ENCODE results near the gene XYLT1. TPM values are rescaled to one million over a fixed set of nuclear protein-coding genes. Genes with fewer than 3 reads are reported as not detected.

The XYLT1 gene
- total and polyA plus RNA-seq, 9 of the 15 experiments (the other 6 are each of a cell fraction or from before 2014, with no cell fraction given): 0.03 to 0.09 (median 0.08) TPM; not detected in 6

GRCh38 chr16:17301593-17302135 is 169.1 kb downstream of the XYLT1 start:
- no peaks in the 10 kb centered on the region for H3K4me1 ChIP-seq (replicated peaks in 1 of 2; ENCODE audit: control insufficient read depth in 2 of 2, insufficient read depth in 2 of 2, low read length in 2 of 2)
- POLR2A ChIA-PET: interaction anchor here (0.7 kb wide), 1 partner anchor 12 kb away, joined by 3 read pairs; no protein-coding TSS in a partner anchor
- CTCF ChIA-PET (ENCODE audit: low intra/inter-chr PET ratio): no interaction called here
- TF ChIP-seq XRCC5 (IDR thresholded peaks at IDR 0.05; ENCODE audit: low read depth, low read length): no peak
- TF ChIP-seq ZBED1 (IDR thresholded peaks at IDR 0.05): no peak
- TF ChIP-seq ZBTB7A (IDR thresholded peaks at IDR 0.05; ENCODE audit: borderline replicate concordance, control insufficient read depth, low read depth, low read length): no peak
- TF ChIP-seq PKNOX1 (IDR thresholded peaks at IDR 0.05): no peak
- TF ChIP-seq SRF (CRISPR knock-in tag; IDR thresholded peaks at IDR 0.05): no peak
- no peak for TF ChIP-seq TGIF2 (CRISPR knock-in tag; IDR thresholded peaks at IDR 0.05)
- no peak for TF ChIP-seq ZNF121 (CRISPR knock-in tag; conservative IDR thresholded peaks at IDR 0.05)
- TF ChIP-seq RNF2 (IDR thresholded peaks at IDR 0.05): no peak
- no peak for TF ChIP-seq THRAP3 (IDR thresholded peaks at IDR 0.05; ENCODE audit: borderline replicate concordance)
- TF ChIP-seq ZNF583 (CRISPR knock-in tag; IDR thresholded peaks at IDR 0.05): no peak
- TF ChIP-seq ZNF232 (CRISPR knock-in tag; IDR thresholded peaks at IDR 0.05): no peak
- no peak for TF ChIP-seq CREB5 (CRISPR knock-in tag; IDR thresholded peaks at IDR 0.05)
- TF ChIP-seq MEF2A (IDR thresholded peaks at IDR 0.05; ENCODE audit: control insufficient read depth, low read depth, low read length): no peak
- no peak for TF ChIP-seq PHF20 (IDR thresholded peaks at IDR 0.05; ENCODE audit: partially characterized antibody)
- TF ChIP-seq HMGN3 (IDR thresholded peaks at IDR 0.05; ENCODE audit: borderline replicate concordance, extremely low read depth, insufficient read length, low read depth, low read length): no peak
- no peak for TF ChIP-seq POLR2AphosphoS5 (IDR thresholded peaks at IDR 0.05; ENCODE audit: control insufficient read depth, insufficient read depth, low read depth, low read length)
- no peak for TF ChIP-seq USF1 (CRISPR knock-in tag; IDR thresholded peaks at IDR 0.05)
- TF ChIP-seq RUNX1 (IDR thresholded peaks at IDR 0.05; ENCODE audit: low read depth): no peak
- no peak for TF ChIP-seq LEF1 (IDR thresholded peaks at IDR 0.05)
- H3K4me3 ChIP-seq: no peak overlapping the region
- ATAC-seq (no peak), DNase-seq (ENCODE audit: extremely low read depth in 1 of 4, low spot score in 3 of 4) (no peak), FAIRE-seq (no peak)
- no peak overlapping the region for H3K27ac ChIP-seq (ENCODE audit: extremely low read depth, low read depth, low read length)
- no peaks in the 10 kb centered on the region for H3K9me3 ChIP-seq (replicated peaks; ENCODE audit: control insufficient read depth, insufficient read depth, low read depth, low read length)
- no peak overlapping the region for H2AFZ ChIP-seq (ENCODE audit: low read depth, low read length)
- intact Hi-C loops (cut with micrococcal nuclease): no loop called here
- H3K9ac ChIP-seq (ENCODE audit: insufficient read depth in 1 of 2, low read depth in 2 of 2, low read length in 2 of 2): no peak overlapping the region
- peaks cover 15 to 44% of the 10 kb centered on the region in 2 experiments; a peak in 4 of 5 replicates for H3K27me3 ChIP-seq (ENCODE audit: control insufficient read depth in 2 of 2, insufficient read depth in 2 of 2, low read length in 2 of 2)
- 0 out of 2 replicates have a peak, but pooled peaks cover 4% of the 10 kb centered on the region for H4K20me1 ChIP-seq (replicated peaks; ENCODE audit: control insufficient read depth, insufficient read depth, low read length)
- H3K9me1 ChIP-seq (ENCODE audit: control insufficient read depth, insufficient read depth, low read length): no peaks in the 10 kb centered on the region
- no peaks in the 10 kb centered on the region for H3K36me3 ChIP-seq (ENCODE audit: control insufficient read depth, insufficient read depth, low read length)
- in situ Hi-C loops (cut with MboI): no loop called here
- WGBS (ENCODE audit: insufficient coverage, low coverage, missing lambda C conversion rate): under 1% methylated on average over 10 of the region's 10 CpGs
- H3K4me2 ChIP-seq (ENCODE audit: insufficient read depth, low read length): no peak overlapping the region
- BruUV-seq (replicated peaks): no TSS peak
- no peaks in the 10 kb centered on the region for H3K79me2 ChIP-seq (ENCODE audit: control insufficient read depth, insufficient read depth, low read length)

Data from K562 (cell line).